ENCODE measurements around the gene NEUROD2.

Gene NEUROD2

DNA sequence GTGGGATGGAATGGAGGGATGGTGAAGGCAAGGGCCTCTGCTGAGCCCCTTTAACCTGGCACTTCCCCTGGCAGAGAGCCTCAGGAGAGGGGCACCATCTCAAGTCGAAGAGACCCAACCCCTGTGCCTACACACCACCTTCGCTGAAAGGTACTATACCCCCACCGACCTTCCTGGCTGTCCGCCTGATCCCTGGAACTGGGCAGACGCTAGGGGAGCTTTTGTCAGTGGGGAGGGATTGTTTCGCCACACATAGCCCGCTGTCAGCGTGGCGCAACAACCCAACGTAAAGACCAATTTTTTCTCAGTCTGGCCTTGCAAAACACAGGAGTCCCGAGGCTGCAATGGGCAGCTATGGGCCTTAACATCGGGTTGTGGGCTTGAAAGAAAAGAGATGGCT lies 22.2 kb upstream of the NEUROD2 start:
- no peak overlapping the region for H3K4me3 ChIP-seq (ENCODE audit: low read depth, low read length)
- TF ChIP-seq, protein P1, sequence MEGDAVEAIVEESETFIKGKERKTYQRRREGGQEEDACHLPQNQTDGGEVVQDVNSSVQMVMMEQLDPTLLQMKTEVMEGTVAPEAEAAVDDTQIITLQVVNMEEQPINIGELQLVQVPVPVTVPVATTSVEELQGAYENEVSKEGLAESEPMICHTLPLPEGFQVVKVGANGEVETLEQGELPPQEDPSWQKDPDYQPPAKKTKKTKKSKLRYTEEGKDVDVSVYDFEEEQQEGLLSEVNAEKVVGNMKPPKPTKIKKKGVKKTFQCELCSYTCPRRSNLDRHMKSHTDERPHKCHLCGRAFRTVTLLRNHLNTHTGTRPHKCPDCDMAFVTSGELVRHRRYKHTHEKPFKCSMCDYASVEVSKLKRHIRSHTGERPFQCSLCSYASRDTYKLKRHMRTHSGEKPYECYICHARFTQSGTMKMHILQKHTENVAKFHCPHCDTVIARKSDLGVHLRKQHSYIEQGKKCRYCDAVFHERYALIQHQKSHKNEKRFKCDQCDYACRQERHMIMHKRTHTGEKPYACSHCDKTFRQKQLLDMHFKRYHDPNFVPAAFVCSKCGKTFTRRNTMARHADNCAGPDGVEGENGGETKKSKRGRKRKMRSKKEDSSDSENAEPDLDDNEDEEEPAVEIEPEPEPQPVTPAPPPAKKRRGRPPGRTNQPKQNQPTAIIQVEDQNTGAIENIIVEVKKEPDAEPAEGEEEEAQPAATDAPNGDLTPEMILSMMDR (IDR thresholded peaks at IDR 0.05; ENCODE audit: insufficient read depth, low read depth, low read length, missing control alignments): no peak
- DNase-seq (ENCODE audit: low read depth): no peak

DNA sequence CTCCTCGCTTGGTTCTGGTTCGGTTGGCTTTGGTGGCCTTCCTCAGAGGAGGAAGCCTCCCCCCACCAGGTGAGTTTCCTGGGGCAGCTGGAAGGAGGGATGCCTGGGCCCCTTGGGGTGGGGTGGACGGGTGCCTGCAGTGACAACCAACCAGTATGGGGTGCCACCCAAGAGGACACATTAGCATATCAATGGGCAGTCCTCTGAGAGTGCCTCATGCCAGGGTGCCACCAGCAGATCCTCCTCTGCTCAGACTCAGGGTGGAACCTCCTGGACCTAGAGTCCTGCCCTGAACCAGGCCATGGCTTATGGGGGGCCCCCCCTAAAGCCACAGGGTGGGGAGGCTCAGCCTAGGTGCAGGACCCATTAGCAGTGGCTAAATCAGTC lies 21.8 kb upstream of the NEUROD2 start:
- DNase-seq (ENCODE audit: low read depth): no peak
- TF ChIP-seq, protein P1 (IDR thresholded peaks at IDR 0.05; ENCODE audit: insufficient read depth, low read depth, low read length, missing control alignments): no peak
- H3K4me3 ChIP-seq (ENCODE audit: low read depth, low read length): no peak overlapping the region

DNA sequence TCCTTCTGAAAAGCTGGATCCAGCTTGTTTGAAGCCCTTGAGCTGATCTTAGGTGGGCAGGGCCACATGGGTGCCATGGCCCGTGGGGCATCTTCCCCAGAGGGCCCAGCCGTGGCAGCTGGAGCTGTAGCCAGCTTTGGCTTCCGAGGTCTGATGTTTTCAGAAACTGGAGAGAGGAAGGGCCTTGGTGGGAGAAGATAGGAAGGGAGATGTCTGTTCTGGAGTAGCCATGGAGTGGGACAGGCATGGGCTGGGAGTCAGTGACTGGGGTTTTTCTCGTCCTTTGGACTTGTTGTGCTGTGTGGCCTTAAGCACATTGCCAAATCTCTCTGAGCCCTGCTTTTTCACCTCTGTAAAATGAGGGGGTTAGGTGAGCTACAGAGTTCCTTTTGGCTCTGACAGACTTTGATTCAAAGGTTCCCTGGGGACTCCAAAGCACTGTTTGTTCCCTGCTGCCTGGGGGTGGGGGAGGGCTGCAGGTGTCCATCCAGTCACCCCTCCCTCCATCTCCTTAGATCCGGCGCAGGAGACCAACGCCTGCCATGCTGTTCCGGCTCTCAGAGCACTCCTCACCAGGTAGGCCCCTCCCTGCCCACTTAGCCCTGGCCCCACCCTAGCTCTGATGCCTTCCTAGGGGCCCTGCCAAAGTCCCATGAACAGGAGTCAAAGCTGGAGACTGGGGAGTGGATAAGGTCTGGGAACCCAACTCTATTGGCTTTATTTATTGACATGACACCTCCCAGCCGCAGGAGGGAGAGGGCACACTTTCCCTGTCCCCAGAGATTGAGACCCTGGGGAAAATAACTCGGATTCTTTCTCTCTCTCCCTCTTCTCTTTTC lies 21.2 kb upstream of the NEUROD2 start:
- TF ChIP-seq, protein P1 (IDR thresholded peaks at IDR 0.05; ENCODE audit: insufficient read depth, low read depth, low read length, missing control alignments): no peak
- DNase-seq (ENCODE audit: low read depth): no peak

DNA sequence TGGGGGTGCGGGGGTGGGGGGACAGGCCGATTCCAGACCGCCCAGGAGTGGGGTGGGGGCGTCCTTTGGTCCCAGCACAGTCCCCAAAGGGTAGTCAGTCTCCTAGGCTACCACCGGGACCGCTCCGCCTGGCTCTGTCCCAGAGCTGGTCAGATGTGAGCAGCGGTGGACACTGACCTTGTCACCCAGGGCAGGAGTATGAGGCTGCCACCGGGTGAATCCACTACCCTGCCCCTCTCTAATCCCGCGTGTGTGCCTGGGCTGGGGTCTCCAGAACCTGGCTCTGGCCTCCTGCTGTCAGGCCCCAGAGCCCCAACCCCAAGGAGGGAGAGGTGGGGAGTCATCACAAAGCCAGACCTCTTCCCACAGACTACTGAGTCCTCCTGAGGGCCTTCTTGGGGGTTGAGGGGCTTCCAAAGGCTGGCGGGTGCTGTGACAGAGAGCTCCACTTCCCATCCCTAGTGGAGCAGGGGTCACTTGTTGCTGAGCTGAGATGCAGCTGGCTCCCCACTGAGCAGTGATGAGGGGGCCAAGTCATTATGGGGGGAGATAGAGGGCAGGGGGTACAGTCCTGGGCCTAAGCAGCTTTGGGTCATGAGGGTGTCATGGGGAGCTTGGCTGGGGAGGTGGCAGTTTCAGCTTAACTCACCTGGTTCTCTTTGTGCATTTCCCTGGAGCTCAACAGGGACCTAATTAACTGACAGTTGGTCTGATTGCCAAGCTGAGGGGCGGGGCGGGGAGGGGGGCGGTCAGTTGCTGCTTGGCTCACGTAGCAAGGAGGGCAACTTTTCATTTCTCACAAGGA lies 20.2 kb upstream of the NEUROD2 start:
- TF ChIP-seq, protein P1 (IDR thresholded peaks at IDR 0.05; ENCODE audit: insufficient read depth, low read depth, low read length, missing control alignments): no peak
- DNase-seq (ENCODE audit: low read depth): no peak
- H3K4me3 ChIP-seq (ENCODE audit: low read depth, low read length): no peak overlapping the region

More for the DNA sequence above, 21.2 kb upstream of the NEUROD2 start:
- no peak overlapping the region for H3K4me3 ChIP-seq (ENCODE audit: low read depth, low read length)

DNA sequence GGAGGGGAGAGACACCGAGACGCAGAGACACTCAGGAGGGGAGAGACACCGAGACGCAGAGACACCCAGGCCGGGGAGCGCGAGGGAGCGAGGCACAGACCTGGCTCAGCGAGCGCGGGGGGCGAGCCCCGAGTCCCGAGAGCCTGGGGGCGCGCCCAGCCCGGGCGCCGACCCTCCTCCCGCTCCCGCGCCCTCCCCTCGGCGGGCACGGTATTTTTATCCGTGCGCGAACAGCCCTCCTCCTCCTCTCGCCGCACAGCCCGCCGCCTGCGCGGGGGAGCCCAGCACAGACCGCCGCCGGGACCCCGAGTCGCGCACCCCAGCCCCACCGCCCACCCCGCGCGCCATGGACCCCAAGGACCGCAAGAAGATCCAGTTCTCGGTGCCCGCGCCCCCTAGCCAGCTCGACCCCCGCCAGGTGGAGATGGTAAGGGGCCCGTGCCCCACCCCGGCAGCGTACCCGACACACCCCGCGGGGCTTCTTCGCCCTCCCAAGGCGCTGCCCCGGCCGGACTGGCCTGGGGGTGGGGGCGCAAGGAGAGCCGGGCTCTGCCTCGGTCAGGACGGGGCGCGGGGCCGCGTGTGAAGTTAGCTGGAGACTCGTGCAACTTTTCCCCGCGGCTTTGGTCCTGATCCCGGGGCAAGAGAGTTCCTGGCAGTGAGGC lies 19.5 kb upstream of the NEUROD2 start:
- no peak overlapping the region for H3K4me3 ChIP-seq (ENCODE audit: low read depth, low read length)
- TF ChIP-seq, protein P1 (IDR thresholded peaks at IDR 0.05; ENCODE audit: insufficient read depth, low read depth, low read length, missing control alignments): no peak
- DNase-seq (ENCODE audit: low read depth): no peak

DNA sequence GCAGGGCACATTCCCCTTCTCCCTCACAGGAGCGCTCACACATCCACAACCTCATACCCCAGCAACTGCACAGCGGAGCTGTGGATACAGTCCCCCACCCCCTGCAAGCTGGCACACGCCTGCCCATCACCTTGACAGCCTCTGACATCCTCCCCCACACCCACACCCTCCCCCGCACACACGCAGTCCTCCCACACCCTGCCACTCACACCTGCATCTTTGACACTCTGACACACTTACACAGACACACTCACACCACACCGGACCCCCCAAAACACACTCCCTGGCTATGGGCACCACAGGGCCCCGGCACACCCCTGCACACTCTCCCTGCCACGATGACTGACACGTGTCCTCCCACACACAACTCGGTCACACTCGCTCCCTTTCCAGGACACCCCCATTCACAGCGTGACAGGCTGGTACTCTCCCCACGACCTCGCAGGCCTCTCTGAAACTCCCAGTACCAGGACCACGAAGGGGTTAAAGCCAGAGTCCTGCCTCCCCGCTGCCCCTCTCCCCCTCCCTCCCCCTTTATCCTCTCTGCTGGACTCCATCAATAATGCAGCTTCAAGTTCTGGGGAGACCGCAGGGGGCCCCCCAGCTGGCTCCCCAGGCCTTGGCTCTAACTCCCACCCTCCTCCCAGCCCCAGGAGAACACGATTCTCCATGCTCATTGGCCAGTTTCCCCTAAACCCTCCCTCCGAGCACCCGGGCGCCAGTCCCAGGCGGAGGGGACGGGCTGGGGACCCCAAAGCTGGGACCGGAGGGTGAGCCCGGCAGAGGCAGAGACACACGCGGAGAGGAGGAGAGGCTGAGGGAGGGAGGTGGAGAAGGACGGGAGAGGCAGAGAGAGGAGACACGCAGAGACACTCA lies 18.7 kb upstream of the NEUROD2 start, which contains the start of gene PPP1R1B:
Gene PPP1R1B, plus strand, starts transcription at position 782 of the 876 bp plus-strand sequence. CDS start 441 bp downstream, outside the sequence.
- no peak for DNase-seq (ENCODE audit: low read depth)
- TF ChIP-seq, protein P1 (IDR thresholded peaks at IDR 0.05; ENCODE audit: insufficient read depth, low read depth, low read length, missing control alignments): no peak
- H3K4me3 ChIP-seq (ENCODE audit: low read depth, low read length): no peak within 1 kb of the TSS

Data from GM12865 (cell line).